GM18858 (cell line): ENCODE measurements around the gene MBD3L2.
A peak's percentile ranks its signal among the peaks of the same experiment; 100 is the strongest.
"Not testable (repeated sequence)": the region's sequence is repeated elsewhere in the genome, so short reads cannot be mapped to it uniquely, and the experiment has no call there.

Source experiments
- ATAC-seq: cut with Tn5 transposase; IDR thresholded peaks from one replicate; pipeline ENCODE4 v1.9.1; 2021; ENCODE audit not compliant: unreplicated experiment

MBD3L2 gene

DNA sequence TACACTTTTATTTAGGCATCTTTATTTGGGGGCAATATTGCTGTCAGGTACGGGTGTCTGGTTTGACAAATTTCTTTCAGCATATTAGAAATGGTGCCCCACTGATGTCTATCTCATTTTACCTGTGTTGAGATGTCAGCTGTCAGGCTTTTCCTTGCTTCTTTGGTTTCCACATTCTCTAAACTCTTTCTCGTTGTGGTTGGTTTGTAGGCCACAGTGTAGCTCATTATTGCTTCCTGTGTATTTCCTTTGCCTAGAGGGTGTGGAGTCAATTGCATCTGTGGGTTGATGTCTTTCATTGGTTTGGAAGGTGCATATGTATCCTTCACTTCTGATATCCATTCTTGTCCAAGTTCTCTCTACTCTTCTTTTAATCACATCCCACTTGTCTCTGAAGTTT, 10.9 kb downstream of the MBD3L2 start:
- not testable (repeated sequence) for ATAC-seq

DNA sequence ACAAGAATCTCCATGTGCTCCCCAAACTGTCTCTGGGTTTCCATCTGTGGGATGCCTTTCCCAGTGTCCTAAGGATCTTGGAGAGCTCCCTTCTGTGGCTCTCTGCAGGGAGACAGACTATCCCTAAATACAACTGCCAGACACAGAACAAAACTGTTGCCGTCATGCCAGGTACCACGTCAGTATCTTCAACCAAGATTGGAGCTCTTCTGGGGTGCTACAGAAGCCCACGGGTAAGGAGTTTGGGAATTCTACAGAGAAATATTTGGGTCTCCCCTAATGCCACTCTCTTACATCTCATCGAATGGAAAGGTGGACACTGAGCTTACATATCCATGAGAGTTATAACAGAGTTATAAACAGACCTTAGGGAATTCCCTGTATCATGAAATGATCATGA, 14.2 kb downstream of the MBD3L2 start:
- ATAC-seq: no peak

DNA sequence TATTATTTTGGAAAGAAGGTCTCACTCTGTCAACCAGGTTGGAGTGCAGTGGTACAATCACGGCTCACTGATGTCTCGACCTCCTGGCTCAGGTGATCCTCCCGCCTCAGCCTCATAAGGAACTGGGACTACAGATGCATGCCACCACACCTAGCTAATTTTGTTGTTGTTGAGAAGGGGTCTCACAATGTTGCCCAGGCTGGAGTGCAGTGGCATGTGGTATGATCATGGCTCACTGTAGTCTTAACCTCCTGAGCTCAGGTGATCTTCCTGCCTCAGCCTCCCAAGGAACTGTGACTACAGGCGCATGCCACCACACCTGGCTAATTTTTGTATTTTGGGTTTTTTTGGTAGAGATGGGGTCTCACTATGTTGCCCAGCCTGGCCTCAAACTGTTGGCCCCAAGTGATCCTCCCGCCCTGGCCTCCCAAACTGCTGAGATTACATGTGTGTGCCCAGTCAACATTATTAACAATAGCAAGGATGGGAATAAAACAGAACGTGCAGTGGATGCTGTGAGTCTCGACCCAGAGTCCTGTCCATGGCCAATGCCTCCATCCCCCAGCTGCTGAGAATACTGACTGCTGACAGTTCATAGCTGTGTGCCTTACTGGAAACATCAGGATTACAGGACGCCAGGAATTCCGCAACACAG, 14.8 kb downstream of the MBD3L2 start:
- ATAC-seq: no peak

DNA sequence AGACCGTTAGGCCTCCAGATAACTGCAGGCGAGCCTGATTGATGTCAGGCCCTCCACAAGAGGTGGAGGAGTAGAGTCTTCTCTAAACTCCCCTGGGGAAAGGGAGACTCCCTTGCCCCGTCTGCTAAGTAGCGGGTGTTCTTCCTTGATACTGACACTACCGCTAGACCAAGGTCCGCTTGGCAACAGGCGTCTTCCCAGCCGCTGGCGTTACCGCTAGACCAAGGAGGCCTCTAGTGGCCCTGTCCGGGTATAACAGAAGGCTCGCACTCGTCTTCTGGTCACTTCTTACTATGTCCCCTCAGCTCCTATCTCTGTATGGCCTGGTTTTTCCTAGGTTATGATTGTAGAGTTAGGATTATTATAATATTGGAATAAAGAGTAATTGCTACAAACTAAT, 18.0 kb downstream of the MBD3L2 start:
- not testable (repeated sequence) for ATAC-seq

DNA sequence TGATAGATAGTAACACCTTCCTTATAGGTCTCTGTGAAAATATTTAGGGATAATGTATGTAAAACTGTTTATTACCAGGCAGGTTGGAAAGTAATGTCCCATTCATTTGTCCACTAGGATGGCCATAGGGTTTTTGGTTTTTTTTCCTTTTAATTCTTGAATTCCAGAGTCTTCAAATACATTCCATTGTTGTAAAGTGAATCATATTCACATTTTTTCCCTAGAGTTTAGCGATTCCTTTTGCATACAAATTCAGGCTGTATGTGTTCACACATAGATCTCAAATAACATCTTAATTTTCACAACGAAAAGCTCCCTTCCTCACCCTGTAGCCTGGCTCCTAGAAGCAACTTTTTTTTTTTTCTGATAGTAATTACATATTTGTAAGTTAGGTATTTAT, 18.6 kb downstream of the MBD3L2 start:
- no peak for ATAC-seq

DNA sequence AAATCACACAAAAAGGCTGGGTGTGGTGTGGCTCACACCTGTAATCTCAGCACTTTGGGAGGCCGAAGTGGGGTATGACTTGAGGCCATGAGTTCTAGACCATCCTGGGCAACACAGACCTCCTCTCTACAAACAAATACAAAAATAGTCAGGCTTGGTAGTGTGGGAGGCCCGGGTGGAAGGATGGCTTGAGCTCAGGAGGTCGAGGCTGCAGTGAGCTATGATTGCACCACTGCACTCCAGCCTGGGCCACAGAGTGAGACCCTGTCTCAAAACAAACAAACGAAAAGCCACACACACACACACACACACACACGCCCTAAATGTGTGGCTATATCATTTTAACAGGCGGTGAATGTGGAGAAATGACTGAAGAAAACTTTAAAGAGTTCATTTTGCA, 19.5 kb downstream of the MBD3L2 start:
- no peak for ATAC-seq

DNA sequence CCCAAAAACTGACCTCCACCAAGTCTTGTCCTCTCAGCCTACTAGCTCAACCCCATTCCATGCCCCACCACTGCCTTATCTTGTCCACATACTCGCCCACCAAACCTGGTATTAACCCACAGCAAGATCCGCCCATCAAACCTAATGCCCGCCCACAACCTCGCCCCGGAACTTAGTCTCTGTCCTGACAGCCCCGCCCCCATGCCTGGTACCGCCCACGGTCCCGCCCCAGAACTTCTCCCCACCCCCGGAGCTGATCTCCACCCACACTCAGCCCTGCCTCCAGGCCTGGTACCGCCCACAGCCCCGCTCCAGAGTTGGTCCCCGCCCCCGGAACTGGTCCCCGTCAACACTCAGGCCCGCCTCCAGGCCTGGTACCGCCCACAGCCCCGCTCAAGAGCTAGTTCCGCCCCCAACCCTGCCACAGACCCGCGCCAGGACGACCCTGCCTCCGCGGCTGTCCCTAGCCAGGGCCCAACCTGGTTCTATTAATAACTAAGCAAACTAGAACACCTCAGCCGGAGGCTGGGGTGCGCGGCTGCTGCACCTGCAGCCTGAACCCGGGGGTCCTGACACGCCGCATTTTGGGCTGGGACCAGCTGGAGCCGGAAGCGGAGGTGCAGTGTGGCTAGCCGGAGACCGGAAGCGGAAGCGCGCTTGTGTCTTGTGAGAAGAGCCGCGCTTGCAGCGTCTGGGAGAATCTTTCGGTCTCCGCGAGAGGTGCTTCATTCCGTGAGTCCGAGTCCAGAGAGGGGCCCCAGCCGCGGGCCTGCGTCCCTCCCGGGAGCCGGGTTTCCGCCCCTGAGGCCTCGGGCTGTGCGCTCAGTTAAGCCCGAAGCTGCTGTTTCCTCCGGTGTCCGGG, 20.2 kb downstream of the MBD3L2 start, which contains the start of gene ZNF557:
TSS of gene ZNF557 (plus strand) at position 662 of the 862 bp plus-strand sequence. CDS start 5,372 bp downstream, outside the sequence.
- ATAC-seq: peak; percentile 76

DNA sequence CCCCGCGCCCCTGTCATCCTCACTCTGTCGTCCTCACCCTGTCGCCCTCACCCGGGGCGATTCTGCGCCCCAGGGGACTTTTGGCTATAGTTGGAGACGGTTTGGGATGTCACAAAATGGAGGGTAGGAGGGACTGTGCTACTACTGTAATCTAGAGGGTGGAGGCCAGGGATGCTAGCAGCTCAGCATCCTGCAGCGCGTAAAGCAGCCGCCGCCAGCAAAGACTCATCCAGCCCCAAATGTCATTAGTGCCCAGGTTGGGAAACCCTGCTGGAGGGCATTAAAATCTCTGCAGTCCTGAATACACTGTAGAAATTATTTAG, 20.7 kb downstream of the MBD3L2 start:
- no peak for ATAC-seq

DNA sequence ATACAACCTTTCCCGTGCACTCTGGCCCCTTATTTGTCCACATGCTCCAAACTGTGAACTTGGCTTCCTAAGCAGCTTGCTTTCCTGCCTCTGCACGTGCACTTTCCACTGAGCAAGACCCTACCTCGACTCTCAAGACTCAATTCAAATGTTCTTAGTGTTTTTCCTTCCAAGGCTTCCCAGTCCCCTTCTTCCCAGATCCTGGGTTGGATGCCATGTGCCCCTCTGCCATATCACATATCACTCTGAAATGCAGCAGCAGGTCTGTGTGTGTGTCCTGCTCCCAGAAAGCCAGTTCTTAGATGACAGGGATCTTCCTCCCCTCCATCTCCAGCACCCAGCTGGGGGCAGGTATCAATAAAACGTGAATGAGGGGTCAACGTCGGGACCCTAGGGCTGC, 23.4 kb downstream of the MBD3L2 start:
- no peak for ATAC-seq

DNA sequence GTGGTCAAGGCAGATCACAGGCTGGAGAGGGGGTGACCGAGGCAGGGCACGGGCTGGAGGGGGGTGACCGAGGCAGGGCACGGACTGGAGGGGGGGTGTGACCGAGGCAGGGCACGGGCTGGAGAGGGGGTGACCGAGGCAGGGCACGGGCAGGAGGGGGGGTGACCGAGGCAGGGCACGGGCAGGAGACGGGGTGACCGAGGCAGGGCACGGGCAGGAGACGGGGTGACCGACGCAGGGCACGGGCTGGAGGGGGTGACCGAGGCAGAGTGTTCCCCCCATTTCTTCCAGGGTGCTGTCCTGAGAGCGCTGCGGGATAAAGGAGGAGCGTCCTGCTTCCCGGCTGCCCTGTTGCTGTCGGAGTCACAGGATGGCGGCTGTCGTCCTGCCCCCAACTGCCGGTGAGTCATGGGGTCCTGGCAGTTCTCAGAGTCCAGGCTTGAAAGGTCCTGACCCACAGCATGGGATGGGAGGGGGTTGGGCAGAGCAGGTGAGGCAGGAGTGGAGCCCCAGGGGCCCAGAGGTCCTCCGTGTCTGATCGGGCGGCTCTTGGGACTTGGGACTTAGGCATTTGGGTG, 25.7 kb downstream of the MBD3L2 start:
- ATAC-seq: no peak

DNA sequence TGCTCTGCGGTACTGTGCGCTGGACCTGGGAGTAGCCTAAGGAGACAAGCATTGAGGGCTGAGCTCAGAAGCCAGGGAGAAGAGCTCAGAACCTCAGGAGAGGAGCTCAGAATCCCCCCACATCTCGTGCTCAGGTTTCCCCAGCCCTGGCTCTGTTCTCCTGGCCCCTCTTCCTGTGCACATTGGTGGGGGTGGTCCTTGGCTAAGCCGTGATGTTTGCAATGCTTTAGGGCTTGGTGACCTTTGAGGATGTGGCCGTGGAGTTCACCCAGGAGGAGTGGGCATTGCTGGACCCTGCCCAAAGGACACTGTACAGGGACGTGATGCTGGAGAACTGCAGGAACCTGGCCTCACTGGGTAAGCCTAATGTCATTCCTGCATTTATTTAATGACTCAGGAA, 27.0 kb downstream of the MBD3L2 start:
- no peak for ATAC-seq

DNA sequence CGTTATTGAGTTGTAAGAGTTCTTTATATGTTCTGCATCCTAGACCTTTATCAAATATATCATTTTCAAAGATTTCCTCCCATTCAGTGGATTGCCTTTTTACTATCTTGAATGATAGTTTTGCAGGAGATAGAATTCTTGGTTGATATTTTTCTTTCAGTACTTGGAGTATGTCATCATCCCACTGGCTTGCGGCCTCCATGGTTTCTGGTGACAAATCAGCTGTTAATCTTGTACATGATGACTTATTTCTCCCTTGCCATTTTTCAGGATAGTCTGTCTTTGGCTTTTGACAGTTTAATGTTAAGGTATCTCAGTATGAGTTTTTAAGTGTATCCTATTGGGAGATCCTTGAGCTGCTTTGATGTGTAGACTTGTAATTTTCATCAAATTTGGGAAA, 28.9 kb downstream of the MBD3L2 start:
- no peak for ATAC-seq

DNA sequence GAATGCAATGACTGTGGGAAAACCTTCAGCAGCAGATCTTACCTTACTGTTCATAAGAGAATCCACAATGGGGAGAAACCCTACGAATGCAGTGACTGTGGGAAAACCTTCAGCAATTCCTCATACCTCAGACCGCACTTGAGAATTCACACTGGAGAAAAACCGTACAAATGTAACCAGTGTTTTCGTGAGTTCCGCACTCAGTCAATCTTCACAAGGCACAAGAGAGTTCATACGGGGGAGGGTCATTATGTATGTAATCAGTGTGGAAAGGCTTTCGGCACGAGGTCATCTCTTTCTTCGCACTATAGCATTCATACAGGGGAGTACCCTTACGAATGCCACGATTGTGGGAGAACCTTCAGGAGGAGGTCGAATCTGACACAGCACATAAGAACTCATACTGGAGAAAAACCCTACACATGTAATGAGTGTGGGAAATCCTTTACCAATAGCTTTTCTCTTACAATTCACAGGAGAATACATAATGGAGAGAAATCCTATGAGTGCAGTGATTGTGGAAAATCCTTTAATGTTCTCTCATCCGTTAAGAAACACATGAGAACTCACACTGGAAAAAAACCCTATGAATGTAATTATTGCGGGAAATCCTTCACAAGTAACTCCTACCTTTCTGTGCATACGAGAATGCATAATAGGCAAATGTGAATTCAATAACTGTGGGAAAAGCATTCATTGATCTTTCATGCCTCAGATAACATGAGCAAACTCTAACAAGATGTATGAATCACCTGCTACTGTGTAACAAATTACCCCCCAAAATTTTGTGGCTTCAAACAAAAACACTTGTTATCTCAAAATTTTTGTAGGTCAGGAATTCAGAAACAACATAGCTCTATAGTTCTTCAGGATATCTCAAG, 34.2 kb downstream of the MBD3L2 start:
- no peak for ATAC-seq

DNA sequence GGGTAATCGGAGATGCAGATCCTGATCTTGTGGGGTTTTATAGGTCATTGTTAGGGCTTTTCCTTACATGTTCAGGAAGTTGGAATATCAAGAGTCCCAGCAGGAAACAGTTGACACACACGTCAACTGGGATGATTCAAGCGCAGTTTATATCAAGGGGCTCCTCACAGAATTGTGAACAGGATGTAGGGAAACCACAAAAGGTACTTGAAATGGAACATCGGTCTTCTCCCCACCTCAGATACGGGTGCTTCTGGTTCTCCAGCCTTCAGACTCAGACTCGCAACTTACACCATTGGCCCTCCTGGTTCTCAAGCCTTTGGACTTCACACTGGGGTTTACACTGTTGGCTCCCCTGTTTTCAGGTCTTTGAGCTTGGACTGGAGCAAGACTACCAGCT, 39.9 kb downstream of the MBD3L2 start:
- no peak for ATAC-seq

DNA sequence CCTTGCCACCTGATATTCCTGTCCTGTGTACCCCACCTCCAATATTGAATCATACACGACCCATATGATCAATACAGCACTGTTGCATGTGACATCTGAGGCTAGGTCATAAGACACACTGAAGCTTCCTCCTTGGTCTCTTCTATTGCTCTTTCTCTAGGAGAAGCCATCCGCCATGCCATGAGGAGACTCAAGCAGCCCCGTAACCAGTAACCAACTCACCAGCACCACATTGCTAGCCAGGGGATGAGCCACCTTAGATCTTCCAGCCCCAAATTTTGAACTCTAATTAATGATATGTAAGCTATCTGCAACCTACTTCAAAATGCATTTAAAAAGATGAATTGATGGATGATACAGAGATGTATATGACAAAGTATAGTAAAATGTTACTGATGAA, 49.0 kb downstream of the MBD3L2 start:
- no peak for ATAC-seq

DNA sequence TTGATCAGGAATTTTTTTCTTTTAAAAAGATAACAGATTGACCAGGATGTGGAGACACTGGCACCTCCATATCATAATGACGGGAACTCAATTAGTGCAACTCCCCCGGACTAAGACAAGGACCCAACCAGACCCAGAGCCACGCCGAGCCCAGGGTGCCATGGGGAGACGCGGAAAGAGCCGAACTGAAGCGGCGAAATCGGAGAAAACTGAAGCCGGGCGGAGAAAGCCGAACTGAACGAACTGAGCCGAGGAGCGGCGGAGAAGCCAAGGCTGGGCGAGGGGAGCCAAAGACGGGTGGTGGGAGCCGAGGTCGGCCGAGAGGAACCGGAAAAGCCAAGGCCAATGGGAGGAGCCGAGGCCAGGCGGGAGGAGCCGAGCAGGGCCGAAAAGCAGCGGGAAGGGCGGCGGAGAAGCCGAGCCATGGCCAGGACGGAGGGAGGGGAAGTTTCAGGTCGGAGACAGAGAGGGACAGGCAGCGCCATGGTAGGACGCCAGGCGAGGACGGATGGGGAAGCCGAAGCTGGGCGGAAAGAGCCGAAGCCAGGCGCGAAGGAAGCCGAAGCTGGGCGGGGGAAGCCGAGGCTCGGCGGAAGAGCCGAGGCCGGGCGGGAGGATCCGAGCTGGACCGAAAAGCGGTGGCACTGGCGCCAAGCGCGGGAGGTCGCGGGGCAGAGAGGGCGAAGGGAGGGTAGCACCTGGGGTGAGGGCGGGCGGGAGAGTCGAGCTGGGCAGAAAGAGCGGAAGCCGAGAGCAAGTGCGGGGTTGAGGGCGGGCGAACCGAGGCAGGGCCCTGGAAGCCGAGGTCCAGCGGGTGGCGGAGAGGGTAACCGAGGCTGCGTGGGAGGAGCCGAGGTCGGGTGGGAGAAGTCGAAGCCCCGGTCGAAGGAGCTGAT, 49.8 kb downstream of the MBD3L2 start:
- ATAC-seq: peak; percentile 59

DNA sequence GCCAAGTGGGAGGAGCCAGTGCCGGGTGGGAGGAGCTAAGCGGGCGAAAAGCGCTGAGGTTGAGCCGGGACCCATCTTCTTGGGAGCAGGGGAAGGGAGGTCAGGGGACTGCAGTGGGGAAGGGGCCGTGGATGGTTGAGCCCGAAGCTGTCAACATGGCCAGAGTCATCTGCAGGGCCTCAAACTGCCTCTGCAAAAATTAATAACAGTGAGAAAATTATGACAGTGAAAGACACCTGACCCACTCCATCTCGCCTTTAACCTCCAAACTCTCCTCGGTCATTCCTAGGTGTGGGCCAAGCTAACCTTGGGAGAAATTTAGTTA, 50.4 kb downstream of the MBD3L2 start:
- no peak for ATAC-seq
